ENCODE measurements around the gene EPHB1.

GRCh38 chr3:135056733-135057310 is 261.8 kb downstream of the EPHB1 start:
- TF ChIP-seq CTCF (conservative IDR thresholded peaks at IDR 0.05): no peak
- no peak for TF ChIP-seq ZFX (IDR thresholded peaks at IDR 0.05)

Measured in C4-2B (cell line).